Astrocyte of the cerebellum (primary cell): ENCODE data around the gene CHI3L2.

ENCODE experiments used
- DNase-seq: peaks from one replicate; pipeline ENCODE4 v3.0.0-alpha.2; 2011; ENCODE audit warnings: low read depth
- H3K4me3 ChIP-seq: 2 replicates; pipeline ENCODE4 v1.5.1; 2011; ENCODE audit warnings: mild to moderate bottlenecking, low read depth, low read length, moderate library complexity
- CTCF ChIP-seq: IDR thresholded peaks from 2 replicates; pipeline ENCODE4 v1.5.1; 2012; ENCODE audit warnings: low read length, low read depth, moderate library complexity, mild to moderate bottlenecking; ENCODE audit errors: missing control alignments
- in situ Hi-C: cut with HindIII; loops from 2 replicates; pipeline ENCODE4 v1.10.0; 2017; ENCODE audit warnings: low sequenced_read_pairs

The CHI3L2 gene

GRCh38 chr1:111227434-111227833, at the start of gene CHI3L2:
Gene CHI3L2, plus strand, starts transcription at chr1:111227713. Its CDS starts 17 bp downstream, at chr1:111227730.
- DNase-seq, result no peak
- TF ChIP-seq CTCF, result no peak
- no peak within 1 kb of the TSS for H3K4me3 ChIP-seq
- in situ Hi-C loops, result no loop called here

- no peak overlapping the region for H3K4me3 ChIP-seq
- DNase-seq, result no peak
- TF ChIP-seq CTCF, result no peak
- in situ Hi-C loops, result no loop called here
Observed at GRCh38 chr1:111179968-111180533, 47.5 kb upstream of the CHI3L2 start.

- no peak for DNase-seq
- TF ChIP-seq CTCF, result no peak
- in situ Hi-C loops, result no loop called here
- no peak overlapping the region for H3K4me3 ChIP-seq
Observed at GRCh38 chr1:111182052-111182451, 45.5 kb upstream of the CHI3L2 start.

DNA sequence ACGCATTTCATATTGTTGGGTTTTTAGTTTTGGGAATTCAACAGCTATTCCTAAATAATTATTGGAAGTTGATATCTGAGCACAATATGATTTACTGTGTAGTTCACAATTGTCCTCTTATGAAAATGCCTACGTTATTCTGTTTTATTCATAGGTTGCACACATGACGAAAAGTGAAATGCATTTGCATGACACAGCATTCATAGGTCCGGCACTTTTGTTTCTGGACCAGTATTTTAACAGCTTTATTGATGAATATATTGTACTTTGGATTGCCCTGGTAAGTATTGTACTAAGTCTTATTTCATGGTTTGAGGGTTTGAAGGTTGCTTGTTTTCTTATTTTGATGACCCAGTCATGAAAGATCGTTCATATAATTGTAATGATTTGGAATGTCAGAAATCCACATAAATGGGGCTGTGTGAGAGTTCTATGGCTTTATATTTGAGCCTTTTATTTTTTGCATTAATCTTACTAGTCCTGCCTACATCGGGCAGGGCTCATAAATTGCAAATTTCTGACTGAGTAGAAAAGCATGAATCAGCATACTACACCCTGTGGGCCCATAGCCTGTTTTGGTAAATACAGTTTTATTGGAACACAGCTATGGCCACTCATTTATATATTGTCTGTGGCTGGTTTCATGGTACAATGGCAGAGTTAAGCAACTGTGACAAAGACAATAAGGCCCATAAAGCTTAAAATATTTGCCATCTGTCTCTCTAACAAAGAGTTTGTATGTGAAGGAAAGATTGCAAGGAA, 44.0 kb upstream of the CHI3L2 start:
- TF ChIP-seq CTCF, result no peak
- no peak overlapping the region for H3K4me3 ChIP-seq
- in situ Hi-C loops, result no loop called here
- DNase-seq, result no peak

DNA sequence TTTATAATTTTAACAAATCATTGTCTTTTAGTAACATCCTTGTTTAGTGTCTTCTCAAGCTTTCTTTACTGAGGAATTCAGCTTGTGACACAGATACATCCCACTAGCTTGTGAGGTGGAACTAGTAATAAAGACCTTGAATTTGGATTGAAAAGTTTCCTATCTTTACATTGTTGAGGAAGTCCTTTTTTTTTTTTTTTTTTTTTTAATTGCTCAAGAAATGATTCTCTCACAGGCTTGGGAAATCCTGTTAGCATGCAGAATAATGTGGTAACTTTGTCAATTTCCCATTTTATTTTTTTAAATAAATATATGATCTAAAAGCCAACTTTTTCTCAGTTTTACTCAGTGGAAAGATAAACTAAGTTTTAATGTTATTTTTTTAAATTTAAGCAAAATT, 42.9 kb upstream of the CHI3L2 start:
- no peak for DNase-seq
- no peak overlapping the region for H3K4me3 ChIP-seq
- no peak for TF ChIP-seq CTCF
- in situ Hi-C loops, result no loop called here

DNA sequence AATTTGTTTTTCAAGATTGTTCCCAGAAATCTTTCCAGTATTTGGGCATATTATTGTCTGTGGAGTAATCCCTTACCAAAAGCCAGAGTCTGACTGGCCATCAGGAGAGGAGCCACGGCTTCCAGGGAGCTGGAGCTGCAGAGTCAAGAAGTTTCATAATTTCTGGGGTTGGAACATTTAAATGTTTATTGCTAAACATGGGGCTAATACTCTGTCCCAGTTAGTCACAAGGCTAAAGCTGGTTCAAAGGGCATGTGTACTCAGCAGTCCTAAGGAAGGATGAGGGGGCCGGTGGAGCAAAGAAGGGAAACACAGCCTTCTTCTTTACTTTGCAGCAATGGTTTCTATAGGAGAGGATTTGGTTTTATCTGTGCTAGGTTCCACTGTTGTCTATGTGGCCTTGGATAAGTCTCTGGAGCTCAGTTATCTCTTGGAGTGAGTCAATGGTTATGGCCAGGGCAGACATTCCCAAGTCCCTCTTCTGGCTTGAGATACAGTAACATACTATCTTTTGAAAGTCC, 36.5 kb upstream of the CHI3L2 start:
- in situ Hi-C loops, result no loop called here
- no peak for TF ChIP-seq CTCF
- DNase-seq, result no peak
- no peak overlapping the region for H3K4me3 ChIP-seq
